H1 (cell line): ENCODE data around the gene BAZ2B. TPM values are rescaled to one million over a fixed set of nuclear protein-coding genes. Genes with fewer than 3 reads are reported as not detected.

Experiments used
- CTCF ChIA-PET: fragments of 300-600 bp; sonication (Branson Sonifier 250); formaldehyde crosslinking; loops from one replicate; lab custom pipeline; 2021; ENCODE audit not compliant: partially characterized antibody; lab: Charles Lee
- POLR2A ChIA-PET: fragments of 300-600 bp; sonication (Branson Sonifier 250); formaldehyde crosslinking; loops from one replicate; lab custom pipeline; 2021; ENCODE audit warnings: inconsistent platforms; ENCODE audit not compliant: partially characterized antibody; lab: Charles Lee
- DNase-seq, 2 experiments: peaks; one replicate each; pipeline versions ENCODE4 v3.0.0 to v3.0.0-alpha.2; 2010 to 2022; ENCODE audit warnings: low spot score in 2 of 2, low read depth in 1 of 2, mixed read lengths in 1 of 2
- FAIRE-seq: peaks from 2 replicates; lab custom pipeline; 2011; peaks lifted over from hg19 to GRCh38; lab: Jason Lieb, UNC
- H2AFZ ChIP-seq: 2 replicates; pipeline ENCODE4 v1.8.1; 2012; ENCODE audit warnings: low read length, inconsistent platforms
- H2AK5ac ChIP-seq: 2 replicates; pipeline ENCODE4 v1.6.1; 2013; ENCODE audit warnings: low read depth, low read length
- H2BK120ac ChIP-seq: replicated peaks from 2 replicates; pipeline ENCODE3; 2013; ENCODE audit warnings: low read depth, low read length, inconsistent platforms
- H2BK12ac ChIP-seq: 2 replicates; pipeline ENCODE4 v1.6.1; 2013; ENCODE audit warnings: low read depth, low read length
- H2BK15ac ChIP-seq: 2 replicates; pipeline ENCODE4 v1.6.1; 2013; ENCODE audit warnings: low read length
- H2BK20ac ChIP-seq: 2 replicates; pipeline ENCODE4 v1.6.1; 2013; ENCODE audit warnings: low read length
- H2BK5ac ChIP-seq: 2 replicates; pipeline ENCODE4 v1.6.1; 2013; ENCODE audit warnings: low read depth, low read length
- H3K14ac ChIP-seq: 2 replicates; pipeline ENCODE4 v1.6.1; 2013; ENCODE audit warnings: inconsistent platforms; ENCODE audit not compliant: insufficient read length
- H3K18ac ChIP-seq: 2 replicates; pipeline ENCODE4 v1.6.1; 2013; ENCODE audit warnings: low read length; ENCODE audit errors: extremely low read depth
- H3K23ac ChIP-seq: 2 replicates; pipeline ENCODE4 v1.6.1; 2013; ENCODE audit warnings: inconsistent platforms; ENCODE audit not compliant: insufficient read length
- H3K23me2 ChIP-seq: 2 replicates; pipeline ENCODE4 v1.6.1; 2013; ENCODE audit warnings: low read depth, low read length
- H3K27ac ChIP-seq: 2 replicates; pipeline ENCODE4 v1.6.1; 2011; ENCODE audit warnings: low read depth, low read length, inconsistent platforms
- H3K27me3 ChIP-seq, 4 experiments: replicated peaks in 1 of 4; 1 replicate in 1 of 4; 2 replicates in 3 of 4; pipeline versions ENCODE4 v1.6.1 to v1.8.1; 2011 to 2013; ENCODE audit warnings: low read length in 3 of 4, mild to moderate bottlenecking in 3 of 4, inconsistent platforms in 2 of 4, mixed read lengths in 2 of 4, moderate library complexity in 1 of 4; ENCODE audit not compliant: control insufficient read depth in 3 of 4, insufficient read depth in 3 of 4; ENCODE audit errors: extremely low read depth in 1 of 4
- H3K36me3 ChIP-seq, 4 experiments: 2 replicates each; pipeline versions ENCODE4 v1.6.1 to v1.8.1; 2011 to 2013; ENCODE audit warnings: mild to moderate bottlenecking in 4 of 4, low read length in 3 of 4, moderate library complexity in 2 of 4, control low read depth in 1 of 4, inconsistent platforms in 1 of 4; ENCODE audit not compliant: insufficient read depth in 4 of 4, control insufficient read depth in 2 of 4
- H3K4ac ChIP-seq: replicated peaks from 2 replicates; pipeline ENCODE3; 2013; ENCODE audit warnings: low read length, low read depth, mixed read lengths, inconsistent platforms; ENCODE audit not compliant: insufficient read length
- H3K4me1 ChIP-seq, 4 experiments: replicated peaks in 1 of 4; 1 replicate in 1 of 4; 2 replicates in 3 of 4; pipeline versions ENCODE4 v1.6.1 to v1.8.1; 2011 to 2013; ENCODE audit warnings: low read length in 3 of 4, inconsistent platforms in 2 of 4, mixed read lengths in 1 of 4; ENCODE audit not compliant: insufficient read depth in 4 of 4, control insufficient read depth in 3 of 4
- H3K4me2 ChIP-seq, 2 experiments: 2 replicates each; pipeline versions ENCODE4 v1.6.1 to v1.8.1; 2011 to 2013; ENCODE audit warnings: low read depth in 2 of 2, low read length in 2 of 2, control low read depth in 1 of 2, inconsistent platforms in 1 of 2, mild to moderate bottlenecking in 1 of 2; ENCODE audit not compliant: insufficient read depth in 1 of 2
- H3K4me3 ChIP-seq, 4 experiments: fragments of 200-600, 300-600 bp in 1 of 4; sonication (generic), shearing (Covaris generic), sonication (Bioruptor Twin) in 1 of 4; 2 replicates each; pipeline versions ENCODE4 v1.5.1 to v1.8.1; 2011 to 2016; ENCODE audit warnings: low read length in 4 of 4, low read depth in 3 of 4, control low read depth in 2 of 4, inconsistent platforms in 2 of 4, mild to moderate bottlenecking in 2 of 4, mixed read lengths in 1 of 4, moderate library complexity in 1 of 4; ENCODE audit not compliant: insufficient read depth in 2 of 4; ENCODE audit errors: extremely low read depth in 1 of 4
- H3K56ac ChIP-seq: replicated peaks from 2 replicates; pipeline ENCODE3; 2013; ENCODE audit warnings: low read depth, mild to moderate bottlenecking, mixed read lengths, low read length, inconsistent platforms; ENCODE audit not compliant: insufficient read length
- H3K79me1 ChIP-seq: 2 replicates; pipeline ENCODE4 v1.6.1; 2013; ENCODE audit warnings: low read depth, low read length, control low read depth
- H3K79me2 ChIP-seq, 2 experiments: 2 replicates each; pipeline versions ENCODE4 v1.6.1 to v1.8.1; 2012 to 2013; ENCODE audit warnings: low read length in 2 of 2, mild to moderate bottlenecking in 2 of 2, inconsistent platforms in 1 of 2; ENCODE audit not compliant: insufficient read depth in 2 of 2, control insufficient read depth in 1 of 2
- H3K9ac ChIP-seq, 4 experiments: replicated peaks in 1 of 4; 1 replicate in 1 of 4; 2 replicates in 3 of 4; pipeline versions ENCODE4 v1.6.1 to v1.8.1; 2011 to 2013; ENCODE audit warnings: low read depth in 3 of 4, low read length in 3 of 4, control low read depth in 2 of 4, mild to moderate bottlenecking in 2 of 4, moderate library complexity in 2 of 4, inconsistent platforms in 1 of 4; ENCODE audit errors: extremely low read depth in 1 of 4
- H3K9me3 ChIP-seq, 2 experiments: 2 replicates each; pipeline versions ENCODE4 v1.6.1 to v1.8.1; 2012 to 2013; ENCODE audit warnings: mild to moderate bottlenecking in 2 of 2, moderate library complexity in 2 of 2, control low read depth in 1 of 2, inconsistent platforms in 1 of 2, low read depth in 1 of 2, low read length in 1 of 2, mixed read lengths in 1 of 2; ENCODE audit not compliant: insufficient read depth in 2 of 2
- H4K20me1 ChIP-seq, 2 experiments: replicated peaks in 1 of 2; 2 replicates each; pipeline versions ENCODE3 to v1.8.1; 2011 to 2013; ENCODE audit warnings: inconsistent platforms in 2 of 2, low read length in 2 of 2, mild to moderate bottlenecking in 1 of 2; ENCODE audit not compliant: insufficient read depth in 2 of 2, control insufficient read depth in 1 of 2
- H4K5ac ChIP-seq: 2 replicates; pipeline ENCODE4 v1.6.1; 2013; ENCODE audit warnings: low read length, low read depth, mixed read lengths, inconsistent platforms; ENCODE audit not compliant: insufficient read length
- H4K8ac ChIP-seq: 2 replicates; pipeline ENCODE4 v1.8.0; 2013; ENCODE audit warnings: mild to moderate bottlenecking, moderate library complexity, low read length, inconsistent platforms; ENCODE audit not compliant: insufficient read depth; ENCODE audit errors: extremely low read depth
- H4K91ac ChIP-seq: replicated peaks from 2 replicates; pipeline ENCODE3; 2013; ENCODE audit warnings: low read length, mixed read lengths, inconsistent platforms; ENCODE audit not compliant: insufficient read length
- BCL11A ChIP-seq, 2 experiments: IDR thresholded peaks; one replicate each; pipeline ENCODE4 v1.6.1; 2011; ENCODE audit warnings: low read depth in 2 of 2, low read length in 2 of 2, mild to moderate bottlenecking in 2 of 2
- CBX8 ChIP-seq: fragments of 300-800, 300-1000 bp; sonication (generic); IDR thresholded peaks from 2 replicates; pipeline ENCODE4 v1.7.1; 2016; ENCODE audit warnings: low read depth, low read length, borderline replicate concordance
- CEBPB ChIP-seq: IDR thresholded peaks from 2 replicates; pipeline ENCODE4 v1.6.1; 2012; ENCODE audit warnings: low read depth, low read length
- EGR1 ChIP-seq: IDR thresholded peaks from 2 replicates; pipeline ENCODE4 v1.6.1; 2011; ENCODE audit warnings: low read depth, low read length, borderline replicate concordance
- HDAC6 ChIP-seq: IDR thresholded peaks from one replicate; pipeline ENCODE4 v1.7.1; 2012; ENCODE audit warnings: low read depth, mild to moderate bottlenecking, inconsistent platforms, low read length, moderate library complexity
- NRF1 ChIP-seq: IDR thresholded peaks from 2 replicates; pipeline ENCODE4 v1.6.1; 2011; ENCODE audit warnings: mild to moderate bottlenecking, low read depth, low read length, improper control_type of control experiment
- POU5F1 ChIP-seq: IDR thresholded peaks from 2 replicates; pipeline ENCODE4 v1.6.1; 2011; ENCODE audit warnings: low read depth, mild to moderate bottlenecking, low read length, moderate library complexity
- RBBP5 ChIP-seq: IDR thresholded peaks from 2 replicates; pipeline ENCODE4 v1.7.1; 2012; ENCODE audit warnings: low read depth, mild to moderate bottlenecking, inconsistent platforms, low read length, moderate library complexity, borderline replicate concordance
- RXRA ChIP-seq: IDR thresholded peaks from 2 replicates; pipeline ENCODE4 v1.6.1; 2011; ENCODE audit warnings: low read depth, mild to moderate bottlenecking, low read length, moderate library complexity; ENCODE audit not compliant: insufficient read depth
- SIN3A ChIP-seq, 2 experiments: IDR thresholded peaks in 1 of 2; conservative IDR thresholded peaks in 1 of 2; 2 replicates each; pipeline ENCODE4 v1.6.1; 2011 to 2012; ENCODE audit warnings: low read length in 2 of 2, improper control_type of control experiment in 1 of 2, low read depth in 1 of 2, mild to moderate bottlenecking in 1 of 2
- SP1 ChIP-seq: IDR thresholded peaks from 2 replicates; pipeline ENCODE4 v1.6.1; 2011; ENCODE audit warnings: low read depth, low read length
- ZNF274 ChIP-seq: IDR thresholded peaks from 2 replicates; pipeline ENCODE4 v1.7.0; 2012; ENCODE audit warnings: low read length, borderline replicate concordance; ENCODE audit errors: extremely low read depth
- WGBS, 2 experiments: shearing (Covaris generic) in 1 of 2; methylation state at CpG; one replicate each; pipeline versions ENCODE4 v1.1.6 to v1.1.7; 2013 to 2015; ENCODE audit warnings: low lambda C conversion rate in 2 of 2, mixed read lengths in 2 of 2, inconsistent platforms in 1 of 2, low coverage in 1 of 2, missing lambda C conversion rate in 1 of 2; ENCODE audit not compliant: insufficient replicate concordance in 2 of 2, insufficient coverage in 1 of 2, insufficient read length in 1 of 2; ENCODE audit errors: extremely low coverage in 1 of 2, missing lambda C conversion rate in 1 of 2; 5-methylcytosine and 5-hydroxymethylcytosine counted together
- polyA plus RNA-seq, 7 experiments: library from polyadenylated mRNA; depleted of rRNA in 3 of 7; stranded (reverse) in 5 of 7; unstranded in 2 of 7; fragments of >200 nt in 5 of 7; fragments of 200-250 nt in 2 of 7; gene quantifications; 1 replicate in 5 of 7; 2 replicates in 1 of 7; 4 replicates in 1 of 7; pipeline versions ENCODE4 v1.2.1 to v1.2.3, GENCODE V29; 2011 to 2013; ENCODE audit warnings: missing spikeins in 2 of 7, mixed read lengths in 2 of 7
- total RNA-seq: library from RNA; stranded (reverse); fragmentation: NEBNext Ultra II Directional; extraction: Animal tissue kit (Norgen Biotek cat#: 25700); gene quantifications from 2 replicates; pipeline ENCODE4 v1.2.1, GENCODE V29; 2021
- TF ChIP-seq, protein P1 (sequence below): IDR thresholded peaks from 2 replicates; pipeline ENCODE4 v1.6.1; 2011; ENCODE audit warnings: low read length, improper control_type of control experiment

BAZ2B gene
- total and polyA plus RNA-seq, 2 of the 8 experiments (the other 6 are each of a cell fraction or from before 2014, with no cell fraction given): 15.2 to 46.3 TPM

DNA sequence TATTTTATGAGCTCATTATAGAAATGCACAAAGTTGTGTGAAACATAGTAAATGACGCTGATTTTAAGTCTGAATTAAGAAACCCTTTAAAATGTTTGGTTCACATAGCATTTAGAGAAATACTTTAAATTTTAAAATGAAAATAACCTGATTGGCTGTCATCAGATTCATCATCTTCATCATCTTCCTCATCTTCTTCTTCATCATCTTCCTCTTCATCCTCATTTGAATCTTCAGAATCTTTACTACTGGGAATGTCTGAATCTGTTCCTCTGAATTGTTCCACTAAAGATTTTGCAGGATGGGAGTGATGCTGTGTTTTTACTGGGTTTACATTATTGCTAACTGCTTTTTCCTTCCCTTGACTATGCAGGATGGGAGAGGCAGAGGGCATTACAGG lies 183.7 kb downstream of the BAZ2B start:
- Histone ChIP-seq H3K14ac (no peak overlapping the region), H3K9ac (no peak overlapping the region), H4K5ac (no peak overlapping the region), H3K4me3 (no peak overlapping the region), H3K27ac (no peak overlapping the region), H3K23ac (no peak overlapping the region), H4K8ac (no peak overlapping the region), H2AK5ac (no peak overlapping the region), H2BK5ac (no peak overlapping the region), H4K91ac (no peak overlapping the region), H3K27me3 (no peaks in the 10 kb centered on the region), H2BK15ac (no peak overlapping the region), H3K4ac (no peak overlapping the region), H3K4me2 (no peak overlapping the region), H2AFZ (no peak overlapping the region), H3K4me1 (no peaks in the 10 kb centered on the region), H3K79me2 (no peaks in the 10 kb centered on the region), H3K79me1 (no peaks in the 10 kb centered on the region), H2BK120ac (no peak overlapping the region), H3K9me3 (no peaks in the 10 kb centered on the region), H3K56ac (no peak overlapping the region), H3K18ac (no peak overlapping the region), H2BK20ac (no peak overlapping the region), H2BK12ac (no peak overlapping the region), H3K36me3 (peaks cover 2 to 45% (median 12%) of the 10 kb centered on the region in 4 experiments; a peak in 6 of 8 replicates), H3K23me2 (no peaks in the 10 kb centered on the region), H4K20me1 (no peaks in the 10 kb centered on the region)
- DNase-seq (no peak), FAIRE-seq (no peak)
- POLR2A ChIA-PET: no interaction called here
- CTCF ChIA-PET: interaction anchor here (0.7 kb wide), 1 partner anchor 181 kb away, joined by 3 read pairs; no protein-coding TSS in a partner anchor
- 100% methylated on average over 1 of the region's 1 CpG; no CpG with 5 or more reads in 1 of the 2 experiments for WGBS, 2 experiments
- TF ChIP-seq RXRA (no peak), ZNF274 (no peak), EGR1 (no peak), SP1 (no peak), BCL11A (IDR thresholded peaks at IDR 0.05; ENCODE audit: low read depth in 2 of 2, low read length in 2 of 2) (no peak), NRF1 (no peak), RBBP5 (no peak), CEBPB (no peak), SIN3A (conservative IDR thresholded peaks at IDR 0.05 in 1 of 2, IDR thresholded peaks at IDR 0.05 in 1 of 2; ENCODE audit: low read depth in 1 of 2, low read length in 2 of 2) (no peak), HDAC6 (no peak), CBX8 (no peak), POU5F1 (no peak)
- TF ChIP-seq, protein P1, sequence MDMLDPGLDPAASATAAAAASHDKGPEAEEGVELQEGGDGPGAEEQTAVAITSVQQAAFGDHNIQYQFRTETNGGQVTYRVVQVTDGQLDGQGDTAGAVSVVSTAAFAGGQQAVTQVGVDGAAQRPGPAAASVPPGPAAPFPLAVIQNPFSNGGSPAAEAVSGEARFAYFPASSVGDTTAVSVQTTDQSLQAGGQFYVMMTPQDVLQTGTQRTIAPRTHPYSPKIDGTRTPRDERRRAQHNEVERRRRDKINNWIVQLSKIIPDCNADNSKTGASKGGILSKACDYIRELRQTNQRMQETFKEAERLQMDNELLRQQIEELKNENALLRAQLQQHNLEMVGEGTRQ: no peak
